HG03175 (cell line): Measurements from ENCODE around the gene STH.
"Not testable (repeated sequence)": the region's sequence is repeated elsewhere in the genome, so short reads cannot be mapped to it uniquely, and the experiment has no call there.

Source experiments
- ATAC-seq: cut with Tn5 transposase; IDR thresholded peaks from one replicate; pipeline ENCODE4 v1.9.1; 2021; ENCODE audit warnings: mild to moderate bottlenecking, moderate library complexity; ENCODE audit not compliant: unreplicated experiment

Gene STH

GRCh38 chr17:45998987-45999899 lies at the start of gene STH:
TSS of gene STH (plus strand) at chr17:45999250. CDS start at chr17:45999280, 30 bp downstream.
- no peak for ATAC-seq

GRCh38 chr17:45949755-45950320 lies 49.2 kb upstream of the STH start:
- no peak for ATAC-seq

GRCh38 chr17:45950888-45951287 lies 48.2 kb upstream of the STH start:
- no peak for ATAC-seq

- ATAC-seq = no peak
Observed at GRCh38 chr17:45951403-45951802, 47.6 kb upstream of the STH start.

GRCh38 chr17:45951941-45952340 lies 47.1 kb upstream of the STH start:
- no peak for ATAC-seq

GRCh38 chr17:45952814-45953320 lies 46.2 kb upstream of the STH start:
- no peak for ATAC-seq

- no peak for ATAC-seq
Observed at GRCh38 chr17:45953561-45953960, 45.5 kb upstream of the STH start.

GRCh38 chr17:45954914-45955313 lies 44.1 kb upstream of the STH start:
- ATAC-seq = no peak

- no peak for ATAC-seq
Observed at GRCh38 chr17:45955326-45955725, 43.7 kb upstream of the STH start.

GRCh38 chr17:45956090-45956489 lies 43.0 kb upstream of the STH start:
- ATAC-seq = no peak

GRCh38 chr17:45956746-45957145 lies 42.3 kb upstream of the STH start:
- not testable (repeated sequence) for ATAC-seq

GRCh38 chr17:45958307-45958706 lies 40.7 kb upstream of the STH start:
- ATAC-seq = no peak

GRCh38 chr17:45958994-45959665 lies 39.9 kb upstream of the STH start:
- no peak for ATAC-seq

- ATAC-seq = no peak
Observed at GRCh38 chr17:45960311-45960710, 38.7 kb upstream of the STH start.

GRCh38 chr17:45961206-45961605 lies 37.8 kb upstream of the STH start:
- ATAC-seq = no peak

- ATAC-seq = no peak
Observed at GRCh38 chr17:45962221-45962972, 36.7 kb upstream of the STH start.

- no peak for ATAC-seq
Observed at GRCh38 chr17:45963283-45963682, 35.8 kb upstream of the STH start.

GRCh38 chr17:45963889-45964288 lies 35.2 kb upstream of the STH start:
- no peak for ATAC-seq

- ATAC-seq = no peak
Observed at GRCh38 chr17:45964634-45965033, 34.4 kb upstream of the STH start.

- no peak for ATAC-seq
Observed at GRCh38 chr17:45965812-45966211, 33.2 kb upstream of the STH start.
